Peyer's patch (tissue), 4 donors: ENCODE results near the gene MBLAC1. TPM values are rescaled to one million over a fixed set of nuclear protein-coding genes. Genes with fewer than 3 reads are reported as not detected.

Experiments
- DNase-seq, 3 donors: peaks; one replicate each; pipeline ENCODE4 v3.0.0-alpha.2; 2017 to 2019
- H3K27ac ChIP-seq, 4 donors: fragments of 200-600 bp; sonication (generic); one replicate each; pipeline ENCODE4 v1.5.1; 2016 to 2019
- H3K27me3 ChIP-seq, 2 donors: fragments of 200-600 bp; sonication (generic); one replicate each; pipeline ENCODE4 v1.5.1; 2019
- H3K36me3 ChIP-seq, 3 donors: fragments of 200-600 bp; sonication (generic); one replicate each; pipeline ENCODE4 v1.5.1; 2016 to 2019
- H3K4me1 ChIP-seq, 4 donors: fragments of 200-600 bp; sonication (generic); one replicate each; pipeline ENCODE4 v1.5.1; 2016 to 2019
- H3K4me3 ChIP-seq, 4 donors: fragments of 200-600 bp; sonication (generic); 1 replicate in 3 of 4; 2 replicates in 1 of 4; pipeline ENCODE4 v1.5.1; 2016 to 2019; ENCODE audit warnings: mild to moderate bottlenecking in 1 of 4
- H3K9me3 ChIP-seq, 4 donors: fragments of 200-600 bp; sonication (generic); one replicate each; pipeline ENCODE4 v1.5.1; 2016 to 2019; ENCODE audit warnings: mild to moderate bottlenecking in 1 of 4
- CTCF ChIP-seq, 6 experiments: fragments of 450-650 bp in 4 of 6; fragments of 200-600 bp in 2 of 6; sonication (generic) in 1 of 6; IDR thresholded peaks; one replicate each; pipeline ENCODE4 v1.5.1; 2017 to 2019; ENCODE audit warnings: antibody characterized with exemption in 6 of 6, mild to moderate bottlenecking in 3 of 6, moderate library complexity in 1 of 6
- POLR2A ChIP-seq, 2 donors: fragments of 450-650 bp; IDR thresholded peaks; one replicate each; pipeline ENCODE4 v1.5.1; 2017; ENCODE audit warnings: antibody characterized with exemption in 2 of 2, mild to moderate bottlenecking in 2 of 2, moderate library complexity in 2 of 2
- total RNA-seq, 4 donors: library from RNA; depleted of rRNA; stranded (reverse); fragments of >200 nt; gene quantifications; one replicate each; pipeline ENCODE4 v1.1.0, GENCODE V29; 2016

Gene MBLAC1
- total RNA-seq, 4 donors from 2014 or later = 3.2 to 10.5 (median 3.9) TPM

DNA sequence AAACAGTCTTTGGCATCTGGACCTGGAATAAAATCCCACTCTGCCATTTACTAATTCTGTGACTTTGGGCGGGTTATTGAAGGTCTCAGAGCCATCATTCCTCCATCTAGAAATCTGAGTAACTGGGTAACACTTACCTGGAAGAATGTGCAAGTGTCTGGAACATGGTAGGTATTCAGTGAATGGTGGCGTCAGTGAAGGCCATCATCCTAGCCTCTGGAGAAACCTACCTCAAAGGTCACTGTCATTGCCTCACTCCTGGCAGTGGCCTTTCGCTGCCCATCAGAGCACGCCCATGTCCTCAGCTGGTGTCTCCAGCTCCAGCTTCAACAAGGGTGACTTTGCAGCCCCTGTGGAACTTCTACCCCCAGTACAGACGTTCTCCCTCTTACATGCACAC lies 37.1 kb downstream of the MBLAC1 start:
- Histone ChIP-seq H3K4me3 (no peak overlapping the region), H3K27ac (peak overlapping the region in 1 of 4 donors; percentile 31), H3K4me1 (peaks cover 0 to 23% (median 14%) of the 10 kb centered on the region in 4 donors), H3K27me3 (no peaks in the 10 kb centered on the region), H3K36me3 (no peaks in the 10 kb centered on the region), H3K9me3 (no peaks in the 10 kb centered on the region)
- TF ChIP-seq CTCF (IDR thresholded peaks at IDR 0.05) (no peak), POLR2A (IDR thresholded peaks at IDR 0.05) (no peak)
- no peak for DNase-seq

DNA sequence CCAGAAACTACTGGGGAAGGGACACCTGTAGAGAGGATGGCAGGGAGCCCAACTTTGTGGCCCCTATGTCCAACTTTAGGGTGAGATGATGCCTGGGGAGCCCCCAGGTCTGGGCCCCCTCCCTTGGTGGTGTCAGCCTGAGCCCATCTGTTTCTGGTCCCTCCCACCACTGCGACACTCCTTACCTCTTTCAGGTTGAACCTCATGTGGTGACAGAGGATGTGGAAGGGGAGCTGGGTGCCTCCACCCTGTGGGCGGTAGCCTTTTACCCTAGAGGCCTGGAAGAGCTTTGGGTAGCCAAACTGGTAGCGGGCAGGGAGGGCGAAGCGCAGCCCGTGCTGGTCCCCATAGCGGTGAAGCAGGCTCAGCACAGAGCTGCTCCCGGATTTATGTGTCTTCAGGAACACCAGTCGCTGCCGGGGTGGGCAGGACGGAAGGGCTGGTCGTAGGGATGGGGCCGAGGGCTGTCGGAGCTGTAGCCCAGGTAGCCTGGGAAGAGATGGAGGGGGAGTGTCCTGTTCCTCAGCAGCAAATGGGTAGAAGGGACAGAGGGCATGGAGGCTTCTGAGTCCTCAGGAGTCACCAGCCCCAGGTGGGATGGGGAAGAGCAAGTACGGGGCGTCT lies 39.7 kb downstream of the MBLAC1 start:
- DNase-seq = peak in 1 of 3 donors; percentile 45

GRCh38 chr7:100166970-100167911 lies 40.5 kb downstream of the MBLAC1 start:
- peak overlapping the region in 1 of 4 donors; percentile 26 for H3K27ac ChIP-seq
- H3K4me1 ChIP-seq = peaks cover 0 to 33% (median 25%) of the 10 kb centered on the region in 4 donors

More for the DNA sequence above, 39.7 kb downstream of the MBLAC1 start:
- no peaks in the 10 kb centered on the region for H3K36me3 ChIP-seq
- H3K4me1 ChIP-seq = peaks cover 0 to 26% (median 21%) of the 10 kb centered on the region in 4 donors
- TF ChIP-seq CTCF (IDR thresholded peaks at IDR 0.05) = no peak
- H3K9me3 ChIP-seq = no peaks in the 10 kb centered on the region
- no peak overlapping the region for H3K27ac ChIP-seq
- no peaks in the 10 kb centered on the region for H3K27me3 ChIP-seq
- no peak overlapping the region for H3K4me3 ChIP-seq

DNA sequence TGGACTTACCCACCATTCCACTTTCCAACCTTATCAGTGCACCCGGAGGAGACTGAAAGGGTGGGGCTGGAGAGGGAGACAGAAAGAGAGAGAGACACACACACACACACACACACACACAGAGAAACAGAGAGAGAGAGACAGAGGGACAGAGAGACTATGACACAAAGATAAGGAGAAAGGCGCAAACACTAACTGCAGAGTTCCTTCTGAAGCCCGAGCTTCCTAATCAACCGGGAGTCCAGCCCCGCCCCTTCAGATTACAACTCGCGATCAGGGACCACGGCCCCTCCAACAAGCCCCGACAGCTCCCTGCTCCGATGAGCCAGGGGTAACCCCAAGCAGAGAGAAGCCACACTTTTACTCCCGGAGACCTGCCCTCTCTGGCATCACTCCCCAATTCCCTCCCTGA lies 41.2 kb downstream of the MBLAC1 start:
- Histone ChIP-seq H3K36me3 (no peaks in the 10 kb centered on the region), H3K4me1 (peaks cover 0 to 33% (median 24%) of the 10 kb centered on the region in 4 donors), H3K4me3 (peak overlapping the region; percentile 22 to 44 (median 30)), H3K27me3 (no peaks in the 10 kb centered on the region), H3K9me3 (no peaks in the 10 kb centered on the region), H3K27ac (peak overlapping the region; percentile 26 to 57 (median 42))
- TF ChIP-seq POLR2A (IDR thresholded peaks at IDR 0.05) = no peak
- DNase-seq = peak in 1 of 3 donors; percentile 50

More at GRCh38 chr7:100166970-100167911, 40.5 kb downstream of the MBLAC1 start:
- TF ChIP-seq POLR2A (IDR thresholded peaks at IDR 0.05) = no peak
- no peak for TF ChIP-seq CTCF (IDR thresholded peaks at IDR 0.05)
- Histone ChIP-seq H3K36me3 (no peaks in the 10 kb centered on the region), H3K27me3 (no peaks in the 10 kb centered on the region), H3K9me3 (no peaks in the 10 kb centered on the region), H3K4me3 (peak overlapping the region in 2 of 4 donors; percentile 33 to 44)
- DNase-seq = peak in 1 of 3 donors; percentile 27

GRCh38 chr7:100169147-100169850 lies 42.5 kb downstream of the MBLAC1 start:
- Histone ChIP-seq H3K9me3 (no peaks in the 10 kb centered on the region), H3K4me1 (peaks cover 0 to 33% (median 22%) of the 10 kb centered on the region in 4 donors), H3K36me3 (no peaks in the 10 kb centered on the region), H3K4me3 (no peak overlapping the region), H3K27me3 (no peaks in the 10 kb centered on the region), H3K27ac (peak overlapping the region in 1 of 4 donors; percentile 51)
- TF ChIP-seq POLR2A (IDR thresholded peaks at IDR 0.05) = no peak
- no peak for TF ChIP-seq CTCF (IDR thresholded peaks at IDR 0.05)
- peak in 1 of 3 donors; percentile 24 for DNase-seq
